Measurements from ENCODE around the gene ZNF699.

DNA sequence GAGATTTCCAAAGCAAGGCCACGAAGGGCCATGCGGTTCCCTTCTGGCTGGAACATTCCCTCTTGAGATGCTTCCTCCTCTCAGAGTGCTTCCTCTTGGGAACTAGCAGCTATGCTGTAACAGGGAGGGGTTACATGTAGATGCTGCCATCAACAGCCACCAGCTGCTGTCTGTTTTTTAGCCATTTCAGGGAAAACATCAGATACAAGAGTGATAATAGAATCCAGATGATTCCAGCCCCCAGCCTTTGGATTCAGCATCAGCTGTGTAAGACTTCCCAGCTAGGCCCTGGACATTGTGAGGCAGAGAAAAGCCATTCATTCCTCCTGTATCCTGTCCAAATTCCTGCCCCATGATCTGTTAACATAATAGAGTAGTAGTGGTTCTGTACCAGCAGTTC, 45.0 kb upstream of the ZNF699 start:
- TF ChIP-seq RAD21 (conservative IDR thresholded peaks at IDR 0.05) = no peak
- no peak for TF ChIP-seq CTCF (IDR thresholded peaks at IDR 0.05; ENCODE audit: poor library complexity, severe bottlenecking)
- TF ChIP-seq, protein P1, sequence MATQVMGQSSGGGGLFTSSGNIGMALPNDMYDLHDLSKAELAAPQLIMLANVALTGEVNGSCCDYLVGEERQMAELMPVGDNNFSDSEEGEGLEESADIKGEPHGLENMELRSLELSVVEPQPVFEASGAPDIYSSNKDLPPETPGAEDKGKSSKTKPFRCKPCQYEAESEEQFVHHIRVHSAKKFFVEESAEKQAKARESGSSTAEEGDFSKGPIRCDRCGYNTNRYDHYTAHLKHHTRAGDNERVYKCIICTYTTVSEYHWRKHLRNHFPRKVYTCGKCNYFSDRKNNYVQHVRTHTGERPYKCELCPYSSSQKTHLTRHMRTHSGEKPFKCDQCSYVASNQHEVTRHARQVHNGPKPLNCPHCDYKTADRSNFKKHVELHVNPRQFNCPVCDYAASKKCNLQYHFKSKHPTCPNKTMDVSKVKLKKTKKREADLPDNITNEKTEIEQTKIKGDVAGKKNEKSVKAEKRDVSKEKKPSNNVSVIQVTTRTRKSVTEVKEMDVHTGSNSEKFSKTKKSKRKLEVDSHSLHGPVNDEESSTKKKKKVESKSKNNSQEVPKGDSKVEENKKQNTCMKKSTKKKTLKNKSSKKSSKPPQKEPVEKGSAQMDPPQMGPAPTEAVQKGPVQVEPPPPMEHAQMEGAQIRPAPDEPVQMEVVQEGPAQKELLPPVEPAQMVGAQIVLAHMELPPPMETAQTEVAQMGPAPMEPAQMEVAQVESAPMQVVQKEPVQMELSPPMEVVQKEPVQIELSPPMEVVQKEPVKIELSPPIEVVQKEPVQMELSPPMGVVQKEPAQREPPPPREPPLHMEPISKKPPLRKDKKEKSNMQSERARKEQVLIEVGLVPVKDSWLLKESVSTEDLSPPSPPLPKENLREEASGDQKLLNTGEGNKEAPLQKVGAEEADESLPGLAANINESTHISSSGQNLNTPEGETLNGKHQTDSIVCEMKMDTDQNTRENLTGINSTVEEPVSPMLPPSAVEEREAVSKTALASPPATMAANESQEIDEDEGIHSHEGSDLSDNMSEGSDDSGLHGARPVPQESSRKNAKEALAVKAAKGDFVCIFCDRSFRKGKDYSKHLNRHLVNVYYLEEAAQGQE (IDR thresholded peaks at IDR 0.05; ENCODE audit: borderline replicate concordance) = no peak

All from neural cell (in vitro differentiated cells).